NT2/D1 (cell line): Measurements from ENCODE around the gene ENC1.

ENCODE experiments used
- SUZ12 ChIP-seq: IDR thresholded peaks from 2 replicates; pipeline ENCODE4 v1.6.1; 2011; ENCODE audit not compliant: insufficient read length, insufficient read depth; ENCODE audit errors: extremely low read depth
- YY1 ChIP-seq: IDR thresholded peaks from 2 replicates; pipeline ENCODE4 v1.6.1; 2011; ENCODE audit not compliant: insufficient read length, insufficient read depth
- ZNF274 ChIP-seq: IDR thresholded peaks from 2 replicates; pipeline ENCODE4 v1.6.1; 2011; ENCODE audit warnings: mild to moderate bottlenecking, low read depth, low read length

GRCh38 chr5:74628359-74628758 is 12.2 kb downstream of the ENC1 start:
- TF ChIP-seq SUZ12 (no peak), ZNF274 (no peak), YY1 (no peak)
